ENCODE results near the gene XPO6.

DNA sequence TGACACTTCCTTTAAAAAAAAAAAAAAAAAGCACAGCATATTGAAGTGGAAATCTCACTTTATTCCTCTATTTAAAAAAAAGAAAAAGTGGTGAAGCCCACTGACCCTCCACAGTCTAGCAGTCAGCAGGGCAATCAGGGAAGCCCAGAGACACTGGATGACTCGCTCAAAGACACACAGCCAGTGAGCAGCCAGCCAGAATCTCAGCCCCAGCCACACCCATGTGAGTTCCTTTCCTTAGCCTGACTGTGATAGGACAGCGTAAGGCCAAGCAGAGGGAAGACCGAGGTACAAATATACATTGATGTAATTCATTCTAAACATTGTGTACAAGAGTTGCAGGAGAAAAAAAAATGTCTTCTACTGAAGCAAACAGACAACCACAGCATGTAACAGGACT lies 22.5 kb downstream of the XPO6 start:
- TF ChIP-seq POLR2A (IDR thresholded peaks at IDR 0.05) = no peak
- TF ChIP-seq, protein P1, sequence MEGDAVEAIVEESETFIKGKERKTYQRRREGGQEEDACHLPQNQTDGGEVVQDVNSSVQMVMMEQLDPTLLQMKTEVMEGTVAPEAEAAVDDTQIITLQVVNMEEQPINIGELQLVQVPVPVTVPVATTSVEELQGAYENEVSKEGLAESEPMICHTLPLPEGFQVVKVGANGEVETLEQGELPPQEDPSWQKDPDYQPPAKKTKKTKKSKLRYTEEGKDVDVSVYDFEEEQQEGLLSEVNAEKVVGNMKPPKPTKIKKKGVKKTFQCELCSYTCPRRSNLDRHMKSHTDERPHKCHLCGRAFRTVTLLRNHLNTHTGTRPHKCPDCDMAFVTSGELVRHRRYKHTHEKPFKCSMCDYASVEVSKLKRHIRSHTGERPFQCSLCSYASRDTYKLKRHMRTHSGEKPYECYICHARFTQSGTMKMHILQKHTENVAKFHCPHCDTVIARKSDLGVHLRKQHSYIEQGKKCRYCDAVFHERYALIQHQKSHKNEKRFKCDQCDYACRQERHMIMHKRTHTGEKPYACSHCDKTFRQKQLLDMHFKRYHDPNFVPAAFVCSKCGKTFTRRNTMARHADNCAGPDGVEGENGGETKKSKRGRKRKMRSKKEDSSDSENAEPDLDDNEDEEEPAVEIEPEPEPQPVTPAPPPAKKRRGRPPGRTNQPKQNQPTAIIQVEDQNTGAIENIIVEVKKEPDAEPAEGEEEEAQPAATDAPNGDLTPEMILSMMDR (IDR thresholded peaks at IDR 0.05) = no peak
